ENCODE results near the gene CSGALNACT2. TPM values are rescaled to one million over a fixed set of nuclear protein-coding genes. Genes with fewer than 3 reads are reported as not detected.

The CSGALNACT2 gene
- total and polyA plus RNA-seq, 10 of the 15 experiments (the other 5 are each of a cell fraction or from before 2014, with no cell fraction given) = 2.5 to 12.6 (median 8.7) TPM

DNA sequence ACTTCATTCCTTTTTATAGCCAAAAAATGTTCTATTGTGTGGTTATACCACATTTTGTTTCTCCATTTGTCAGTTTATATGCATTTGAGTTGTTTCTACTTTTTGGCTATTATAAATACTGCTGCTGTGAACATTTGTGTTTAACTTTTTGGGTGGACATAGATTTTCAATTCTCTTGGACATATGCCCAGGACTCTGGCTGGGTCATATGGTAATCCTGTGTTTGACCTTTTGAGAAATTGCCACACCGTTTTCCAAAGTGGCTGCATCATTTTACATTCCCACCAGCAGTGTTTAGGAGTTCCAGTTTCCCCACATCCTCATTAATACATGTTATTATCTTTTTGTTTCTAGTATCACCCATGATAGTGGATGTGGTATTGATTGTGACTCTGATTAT lies 39.4 kb downstream of the CSGALNACT2 start:
- SMC1A ChIA-PET (ENCODE audit: uncharacterized antibody, unreplicated experiment) = no interaction called here
- no peak overlapping the region for H2AFZ ChIP-seq (ENCODE audit: control insufficient read depth, low read depth, low read length)
- H3K79me2 ChIP-seq (ENCODE audit: control insufficient read depth, insufficient read depth, low read length) = no peaks in the 10 kb centered on the region
- POLR2A ChIA-PET = no interaction called here
- no peak overlapping the region for H3K27ac ChIP-seq (ENCODE audit: control insufficient read depth, insufficient read depth)
- H3K4me1 ChIP-seq (ENCODE audit: control insufficient read depth, insufficient read depth, low read length) = peaks cover 2% of the 10 kb centered on the region
- peaks cover 0 to 12% of the 10 kb centered on the region in 2 experiments; a peak in 3 of 4 replicates for H3K36me3 ChIP-seq (ENCODE audit: control insufficient read depth in 2 of 2, insufficient read depth in 2 of 2, low read length in 1 of 2)
- no peaks in the 10 kb centered on the region for H3K9me3 ChIP-seq (replicated peaks; ENCODE audit: control insufficient read depth, insufficient read depth, low read length)
- H3K4me2 ChIP-seq (ENCODE audit: control insufficient read depth, insufficient read depth) = no peak overlapping the region
- TF ChIP-seq SMAD5 (IDR thresholded peaks at IDR 0.05; ENCODE audit: low read depth) (no peak), GATAD2B (conservative IDR thresholded peaks at IDR 0.05; ENCODE audit: low read depth) (no peak), ASH2L (IDR thresholded peaks at IDR 0.05; ENCODE audit: borderline replicate concordance, low read depth) (no peak), STAT3 (IDR thresholded peaks at IDR 0.05; ENCODE audit: low read depth, low read length) (no peak), PKNOX1 (IDR thresholded peaks at IDR 0.05) (no peak), SREBF2 (IDR thresholded peaks at IDR 0.05; ENCODE audit: low read length) (no peak), STAT1 (conservative IDR thresholded peaks at IDR 0.05) (no peak), ESRRA (IDR thresholded peaks at IDR 0.05; ENCODE audit: low read length) (no peak), ZBTB40 (IDR thresholded peaks at IDR 0.05; ENCODE audit: borderline replicate concordance) (no peak), CHD4 (IDR thresholded peaks at IDR 0.05) (no peak), IRF5 (IDR thresholded peaks at IDR 0.05; ENCODE audit: borderline replicate concordance) (no peak), PAX5 (IDR thresholded peaks at IDR 0.05; ENCODE audit: borderline replicate concordance, low read depth, low read length) (no peak), MYB (IDR thresholded peaks at IDR 0.05; ENCODE audit: borderline replicate concordance, low read depth, low read length) (no peak)
- TF ChIP-seq, protein P1, sequence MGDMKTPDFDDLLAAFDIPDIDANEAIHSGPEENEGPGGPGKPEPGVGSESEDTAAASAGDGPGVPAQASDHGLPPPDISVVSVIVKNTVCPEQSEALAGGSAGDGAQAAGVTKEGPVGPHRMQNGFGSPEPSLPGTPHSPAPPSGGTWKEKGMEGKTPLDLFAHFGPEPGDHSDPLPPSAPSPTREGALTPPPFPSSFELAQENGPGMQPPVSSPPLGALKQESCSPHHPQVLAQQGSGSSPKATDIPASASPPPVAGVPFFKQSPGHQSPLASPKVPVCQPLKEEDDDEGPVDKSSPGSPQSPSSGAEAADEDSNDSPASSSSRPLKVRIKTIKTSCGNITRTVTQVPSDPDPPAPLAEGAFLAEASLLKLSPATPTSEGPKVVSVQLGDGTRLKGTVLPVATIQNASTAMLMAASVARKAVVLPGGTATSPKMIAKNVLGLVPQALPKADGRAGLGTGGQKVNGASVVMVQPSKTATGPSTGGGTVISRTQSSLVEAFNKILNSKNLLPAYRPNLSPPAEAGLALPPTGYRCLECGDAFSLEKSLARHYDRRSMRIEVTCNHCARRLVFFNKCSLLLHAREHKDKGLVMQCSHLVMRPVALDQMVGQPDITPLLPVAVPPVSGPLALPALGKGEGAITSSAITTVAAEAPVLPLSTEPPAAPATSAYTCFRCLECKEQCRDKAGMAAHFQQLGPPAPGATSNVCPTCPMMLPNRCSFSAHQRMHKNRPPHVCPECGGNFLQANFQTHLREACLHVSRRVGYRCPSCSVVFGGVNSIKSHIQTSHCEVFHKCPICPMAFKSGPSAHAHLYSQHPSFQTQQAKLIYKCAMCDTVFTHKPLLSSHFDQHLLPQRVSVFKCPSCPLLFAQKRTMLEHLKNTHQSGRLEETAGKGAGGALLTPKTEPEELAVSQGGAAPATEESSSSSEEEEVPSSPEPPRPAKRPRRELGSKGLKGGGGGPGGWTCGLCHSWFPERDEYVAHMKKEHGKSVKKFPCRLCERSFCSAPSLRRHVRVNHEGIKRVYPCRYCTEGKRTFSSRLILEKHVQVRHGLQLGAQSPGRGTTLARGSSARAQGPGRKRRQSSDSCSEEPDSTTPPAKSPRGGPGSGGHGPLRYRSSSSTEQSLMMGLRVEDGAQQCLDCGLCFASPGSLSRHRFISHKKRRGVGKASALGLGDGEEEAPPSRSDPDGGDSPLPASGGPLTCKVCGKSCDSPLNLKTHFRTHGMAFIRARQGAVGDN (IDR thresholded peaks at IDR 0.05) = no peak
- no peak overlapping the region for H3K9ac ChIP-seq (ENCODE audit: control insufficient read depth, insufficient read depth, low read length)
- BruUV-seq (replicated peaks) = no TSS peak
- CTCF ChIA-PET = no interaction called here
- ATAC-seq = no peak
- RAD21 ChIA-PET (ENCODE audit: unreplicated experiment) = no interaction called here
- H4K20me1 ChIP-seq (ENCODE audit: control insufficient read depth, insufficient read depth) = no peaks in the 10 kb centered on the region
- 94% methylated on average over 1 of the region's 1 CpG for WGBS (ENCODE audit: insufficient coverage, insufficient replicate concordance, low lambda C conversion rate, missing lambda C conversion rate)
- DNase-seq (ENCODE audit: low read depth, low spot score) = no peak
- in situ Hi-C loops (cut with MboI) (no loop called here), intact Hi-C loops (cut with micrococcal nuclease; ENCODE audit: unreplicated experiment) (no loop called here)
- no peak overlapping the region for H3K4me3 ChIP-seq
- H3K27me3 ChIP-seq (replicated peaks in 1 of 2; ENCODE audit: control insufficient read depth in 2 of 2, insufficient read depth in 2 of 2, low read length in 1 of 2) = no peaks in the 10 kb centered on the region
- FAIRE-seq = no peak
